Vagina (tissue), 2 donors: ENCODE data around the gene AP4M1. TPM values are rescaled to one million over a fixed set of nuclear protein-coding genes. Genes with fewer than 3 reads are reported as not detected.
A peak's percentile ranks its signal among the peaks of the same experiment; 100 is the strongest.

Experiments used
- DNase-seq, 2 donors: peaks; one replicate each; pipeline ENCODE4 v3.0.0-alpha.2; 2017; ENCODE audit errors: extremely low spot score in 2 of 2
- H3K27ac ChIP-seq: fragments of 200-600 bp; sonication (generic); one replicate; pipeline ENCODE4 v1.5.1; 2019
- H3K27me3 ChIP-seq: fragments of 200-600 bp; sonication (generic); one replicate; pipeline ENCODE4 v1.5.1; 2019
- H3K36me3 ChIP-seq, 2 donors: fragments of 200-600 bp; sonication (generic); one replicate each; pipeline ENCODE4 v1.5.1; 2017 to 2019
- H3K4me1 ChIP-seq: fragments of 200-600 bp; sonication (generic); one replicate; pipeline ENCODE4 v1.5.1; 2019
- H3K4me3 ChIP-seq, 2 donors: fragments of 200-600 bp; sonication (generic); 1 replicate in 1 of 2; 2 replicates in 1 of 2; pipeline ENCODE4 v1.5.1; 2016 to 2019
- H3K9me3 ChIP-seq: fragments of 200-600 bp; sonication (generic); one replicate; pipeline ENCODE4 v1.5.1; 2019
- CTCF ChIP-seq, 3 experiments: fragments of 450-650 bp in 2 of 3; fragments of 200-600 bp in 1 of 3; sonication (generic) in 1 of 3; IDR thresholded peaks; one replicate each; pipeline ENCODE4 v1.5.1; 2017 to 2019; ENCODE audit warnings: antibody characterized with exemption in 3 of 3, mild to moderate bottlenecking in 2 of 3, moderate library complexity in 2 of 3
- POLR2A ChIP-seq, 2 donors: fragments of 450-650 bp; IDR thresholded peaks; one replicate each; pipeline ENCODE4 v1.6.1; 2017; ENCODE audit warnings: antibody characterized with exemption in 2 of 2, mild to moderate bottlenecking in 2 of 2, moderate library complexity in 2 of 2
- POLR2AphosphoS5 ChIP-seq, 2 donors: sonication (generic); formaldehyde crosslinking; IDR thresholded peaks; one replicate each; pipeline ENCODE4 v1.9.0; 2017; ENCODE audit warnings: antibody characterized with exemption in 2 of 2, mild to moderate bottlenecking in 2 of 2, low read depth in 1 of 2; ENCODE audit not compliant: insufficient read depth in 1 of 2
- intact Hi-C: fragments of 100-400 bp; cut with DNase I; formaldehyde crosslinking; loops from one replicate; pipeline ENCODE4 v1.15.1; 2023
- total RNA-seq: library from RNA; depleted of rRNA; stranded (reverse); fragments of >200 nt; gene quantifications from one replicate; pipeline ENCODE4 v1.2.3, GENCODE V29; 2016

The AP4M1 gene
- total RNA-seq, 1 donor from 2014 or later = 26.3 TPM

- TF ChIP-seq POLR2A (IDR thresholded peaks at IDR 0.05) (no peak), POLR2AphosphoS5 (IDR thresholded peaks at IDR 0.05; ENCODE audit: insufficient read depth in 1 of 2, low read depth in 1 of 2) (no peak), CTCF (IDR thresholded peaks at IDR 0.05) (no peak)
- no peaks in the 10 kb centered on the region for H3K27me3 ChIP-seq
- H3K36me3 ChIP-seq = peaks cover 8 to 56% of the 10 kb centered on the region in 2 donors
- H3K27ac ChIP-seq = no peak overlapping the region
- H3K4me3 ChIP-seq = no peak overlapping the region
- intact Hi-C loops = no loop called here
- H3K4me1 ChIP-seq = peaks cover 34% of the 10 kb centered on the region
- H3K9me3 ChIP-seq = no peaks in the 10 kb centered on the region
- DNase-seq = no peak
These were observed 2.5 kb upstream of the AP4M1 start for GRCh38 chr7:100098913-100099312.

- DNase-seq = no peak
- no peaks in the 10 kb centered on the region for H3K9me3 ChIP-seq
- no peaks in the 10 kb centered on the region for H3K27me3 ChIP-seq
- TF ChIP-seq POLR2A (IDR thresholded peaks at IDR 0.05) = no peak
- TF ChIP-seq CTCF (IDR thresholded peaks at IDR 0.05) = no peak
- TF ChIP-seq POLR2AphosphoS5 (IDR thresholded peaks at IDR 0.05; ENCODE audit: insufficient read depth in 1 of 2, low read depth in 1 of 2) = no peak
- H3K27ac ChIP-seq = peak overlapping the region; percentile 95
- H3K4me3 ChIP-seq = peak overlapping the region; percentile 81 to 96
- intact Hi-C loops = no loop called here
- peaks cover 34% of the 10 kb centered on the region for H3K4me1 ChIP-seq
- H3K36me3 ChIP-seq = peaks cover 8 to 58% of the 10 kb centered on the region in 2 donors
These were observed 2.0 kb upstream of the AP4M1 start for GRCh38 chr7:100099452-100099851.

GRCh38 chr7:100100420-100101015, 925 bp upstream of the AP4M1 start:
- Histone ChIP-seq H3K9me3 (no peaks in the 10 kb centered on the region), H3K4me3 (peak overlapping the region; percentile 81 to 96), H3K36me3 (peaks cover 3 to 48% of the 10 kb centered on the region in 2 donors), H3K27me3 (no peaks in the 10 kb centered on the region), H3K27ac (peak overlapping the region; percentile 95), H3K4me1 (peaks cover 34% of the 10 kb centered on the region)
- intact Hi-C loops = no loop called here
- DNase-seq = peak in 1 of 2 donors; percentile 96
- TF ChIP-seq POLR2A (IDR thresholded peaks at IDR 0.05) (no peak), POLR2AphosphoS5 (IDR thresholded peaks at IDR 0.05; ENCODE audit: insufficient read depth in 1 of 2, low read depth in 1 of 2) (peak in 1 of 2 donors; percentile 92), CTCF (IDR thresholded peaks at IDR 0.05) (no peak)

GRCh38 chr7:100102950-100103840, 1.8 kb downstream of the AP4M1 start:
- Histone ChIP-seq H3K4me1 (peaks cover 34% of the 10 kb centered on the region), H3K27me3 (no peaks in the 10 kb centered on the region), H3K36me3 (peaks cover 0 to 39% of the 10 kb centered on the region in 2 donors), H3K9me3 (no peaks in the 10 kb centered on the region), H3K4me3 (no peak overlapping the region), H3K27ac (no peak overlapping the region)
- intact Hi-C loops = no loop called here
- DNase-seq = no peak
- TF ChIP-seq POLR2A (IDR thresholded peaks at IDR 0.05) = no peak

GRCh38 chr7:100105534-100105933, 4.1 kb downstream of the AP4M1 start:
- Histone ChIP-seq H3K4me1 (peaks cover 15% of the 10 kb centered on the region), H3K9me3 (no peaks in the 10 kb centered on the region), H3K36me3 (peaks cover 0 to 40% of the 10 kb centered on the region in 2 donors), H3K4me3 (no peak overlapping the region), H3K27me3 (no peaks in the 10 kb centered on the region), H3K27ac (no peak overlapping the region)
- DNase-seq = no peak
- TF ChIP-seq CTCF (IDR thresholded peaks at IDR 0.05) (no peak), POLR2A (IDR thresholded peaks at IDR 0.05) (no peak), POLR2AphosphoS5 (IDR thresholded peaks at IDR 0.05; ENCODE audit: insufficient read depth in 1 of 2, low read depth in 1 of 2) (no peak)
- intact Hi-C loops = no loop called here
